Fibroblast of the aortic adventitia (primary cell): ENCODE measurements around the gene SPR. TPM values are rescaled to one million over a fixed set of nuclear protein-coding genes. Genes with fewer than 3 reads are reported as not detected.

Source experiments
- DNase-seq: peaks from one replicate; pipeline ENCODE4 v3.0.0-alpha.2; 2010; ENCODE audit warnings: low read depth
- H3K4me3 ChIP-seq: 2 replicates; pipeline ENCODE4 v1.5.1; 2011; ENCODE audit warnings: low read depth, mild to moderate bottlenecking, control low read depth, low read length, moderate library complexity
- CTCF ChIP-seq: IDR thresholded peaks from 2 replicates; pipeline ENCODE4 v1.5.1; 2011; ENCODE audit warnings: mild to moderate bottlenecking, low read length, control low read depth, inconsistent platforms; ENCODE audit not compliant: insufficient read depth
- total RNA-seq: library from RNA; depleted of rRNA; stranded (reverse); fragments of >200 nt; gene quantifications from 2 replicates; pipeline ENCODE4 v1.2.3, GENCODE V29; 2012; ENCODE audit warnings: low replicate concordance

The SPR gene
- 14.3 and 58.3 TPM in 2 replicates for total RNA-seq

DNA sequence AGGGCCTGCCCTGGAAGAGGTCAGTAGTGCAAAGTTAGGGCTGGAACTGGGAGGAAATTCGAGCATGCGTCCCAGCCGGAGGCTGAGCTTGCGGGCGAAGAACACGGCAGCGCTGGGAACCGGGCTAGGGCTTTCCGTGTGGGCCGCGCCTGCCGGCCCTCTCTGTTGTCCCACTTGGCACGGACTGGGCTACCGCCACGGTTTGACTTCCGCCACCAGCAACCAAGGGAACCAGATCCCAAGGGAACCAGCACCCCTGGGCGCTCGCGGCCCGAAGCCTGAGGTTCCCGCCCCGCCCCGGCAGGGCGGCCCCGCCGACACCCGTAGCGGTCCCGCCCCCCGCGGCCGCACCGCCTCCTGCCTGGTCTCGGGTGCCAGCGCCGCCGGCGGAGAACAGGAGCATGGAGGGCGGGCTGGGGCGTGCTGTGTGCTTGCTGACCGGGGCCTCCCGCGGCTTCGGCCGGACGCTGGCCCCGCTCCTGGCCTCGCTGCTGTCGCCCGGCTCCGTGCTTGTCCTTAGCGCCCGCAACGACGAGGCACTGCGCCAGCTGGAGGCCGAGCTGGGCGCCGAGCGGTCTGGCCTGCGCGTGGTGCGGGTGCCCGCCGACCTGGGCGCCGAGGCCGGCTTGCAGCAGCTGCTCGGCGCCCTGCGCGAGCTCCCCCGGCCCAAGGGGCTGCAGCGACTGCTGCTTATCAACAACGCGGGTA, at the start of gene SPR:
SPR (plus strand) TSS at position 377 of the 708 bp plus-strand sequence; CDS start at position 402, 25 bp downstream.
- peak within 1 kb of the TSS; percentile 74 for H3K4me3 ChIP-seq
- no peak for TF ChIP-seq CTCF
- DNase-seq, result peak; percentile 45

DNA sequence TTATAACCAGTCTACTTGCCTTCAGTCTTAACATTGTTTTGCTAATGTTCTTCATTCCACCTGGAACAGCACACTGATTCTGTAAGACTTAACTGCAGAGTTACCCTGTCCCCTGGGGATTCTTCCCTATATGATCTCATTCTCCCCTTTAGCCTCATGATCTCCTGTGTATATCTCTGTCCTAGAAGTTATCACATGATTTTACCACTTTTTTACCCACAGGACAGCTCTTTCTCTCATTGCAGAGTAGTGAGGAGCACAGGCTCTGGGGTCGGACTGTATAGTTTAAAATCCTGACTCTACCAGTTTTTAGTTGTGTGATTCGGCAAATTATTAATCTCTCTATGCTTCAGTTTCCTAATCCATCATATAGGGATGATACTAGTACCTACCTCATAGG, 47.1 kb upstream of the SPR start:
- H3K4me3 ChIP-seq, result no peak overlapping the region
- no peak for DNase-seq
- TF ChIP-seq CTCF, result no peak

GRCh38 chr2:72841462-72842125, 45.6 kb upstream of the SPR start:
- no peak overlapping the region for H3K4me3 ChIP-seq
- TF ChIP-seq CTCF, result no peak
- no peak for DNase-seq

- TF ChIP-seq CTCF, result no peak
- H3K4me3 ChIP-seq, result no peak overlapping the region
- DNase-seq, result no peak
Measured at GRCh38 chr2:72843301-72843700, 43.9 kb upstream of the SPR start.

DNA sequence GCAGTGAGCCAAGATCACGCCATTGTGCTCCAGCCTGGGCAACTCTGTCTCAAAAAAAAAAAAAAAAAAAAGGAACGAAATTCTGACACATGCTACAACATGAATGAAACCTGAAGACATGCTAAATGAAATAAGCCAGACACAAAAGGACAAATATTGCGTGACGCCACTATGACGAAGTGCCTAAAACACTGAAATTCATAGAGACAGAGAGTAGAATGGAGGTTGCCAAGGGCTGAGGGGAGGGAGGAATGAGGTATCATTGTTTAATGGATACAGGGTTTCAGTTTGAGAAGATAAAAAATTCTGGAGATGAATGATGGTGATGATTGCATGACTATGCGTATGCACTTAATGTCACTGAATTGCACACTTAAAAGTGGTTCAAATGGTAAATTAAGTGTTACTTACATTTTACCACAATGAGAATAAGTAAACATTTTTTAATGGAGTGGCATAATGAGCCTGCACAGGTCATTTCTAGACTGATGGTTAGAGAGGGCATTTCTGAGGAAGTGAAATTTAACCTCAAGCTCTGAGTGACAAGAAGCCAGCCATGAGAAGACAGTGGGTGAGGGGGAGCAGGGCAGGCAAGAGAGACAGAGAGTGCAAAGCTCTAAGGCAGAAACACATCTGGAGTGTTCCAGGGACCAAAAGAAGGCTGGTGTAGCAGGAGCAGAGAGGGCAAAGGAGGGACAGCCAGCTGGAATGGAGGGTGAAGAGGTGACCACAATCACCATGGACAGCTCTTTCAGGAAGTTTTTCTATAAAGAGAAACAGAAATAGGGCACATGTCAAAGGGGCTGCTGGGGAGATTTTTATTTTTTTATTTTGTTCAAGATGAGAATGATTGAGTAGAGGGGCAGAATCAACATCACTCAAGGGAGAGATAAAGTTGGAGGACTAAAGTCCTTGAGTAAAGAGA, 40.8 kb upstream of the SPR start:
- no peak for DNase-seq
- TF ChIP-seq CTCF, result no peak
- no peak overlapping the region for H3K4me3 ChIP-seq

DNA sequence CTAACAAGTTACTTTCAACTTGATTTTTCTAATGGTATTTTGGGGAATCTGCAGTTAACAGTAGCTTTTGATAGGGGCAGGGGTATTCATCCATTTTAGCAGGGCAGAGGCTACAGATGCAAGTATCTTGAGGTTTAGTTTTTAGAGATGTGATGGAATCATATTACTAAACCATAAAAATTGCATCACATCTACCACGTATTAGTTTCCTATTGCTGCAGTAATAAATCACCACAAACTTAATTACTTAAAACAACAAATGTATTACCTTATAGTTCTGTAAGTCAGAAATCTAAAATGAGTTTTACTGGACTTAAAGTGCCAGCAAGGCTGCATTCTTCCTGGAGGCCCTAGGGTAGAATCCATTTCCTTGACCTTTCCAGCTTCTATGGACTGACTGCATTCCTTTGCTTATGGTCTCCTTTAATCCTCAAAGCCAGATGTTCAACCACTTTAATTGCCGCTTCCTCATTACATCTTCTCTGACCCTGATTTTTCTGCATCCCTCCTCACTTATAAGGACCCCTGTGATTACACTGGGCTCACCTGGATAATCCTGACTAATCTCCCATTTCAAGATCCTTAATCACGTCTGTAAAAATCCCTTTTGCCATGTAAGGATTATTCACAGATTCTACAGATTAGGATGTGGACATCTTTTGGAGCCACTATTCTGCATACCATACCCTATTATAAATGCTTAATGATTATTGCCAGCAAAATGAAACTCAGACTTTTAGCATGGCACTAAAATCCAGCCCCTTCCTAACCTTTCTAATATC, 39.5 kb upstream of the SPR start:
- no peak for DNase-seq
- H3K4me3 ChIP-seq, result no peak overlapping the region

More for the DNA sequence above, 39.5 kb upstream of the SPR start:
- TF ChIP-seq CTCF, result no peak
